ENCODE results near the gene TENT4B.

The TENT4B gene

GRCh38 chr16:50256604-50257003 lies 103.5 kb downstream of the TENT4B start:
- no peak for DNase-seq (ENCODE audit: low spot score)

- DNase-seq (ENCODE audit: low spot score): no peak
Observed at GRCh38 chr16:50257876-50258275, 104.8 kb downstream of the TENT4B start.

- no peak for DNase-seq (ENCODE audit: low spot score)
Observed at GRCh38 chr16:50259334-50260205, 106.5 kb downstream of the TENT4B start.

GRCh38 chr16:50260206-50261159 lies 107.4 kb downstream of the TENT4B start:
- DNase-seq (ENCODE audit: low spot score): no peak

GRCh38 chr16:50261160-50261706 lies 108.1 kb downstream of the TENT4B start:
- DNase-seq (ENCODE audit: low spot score): no peak

- no peak for DNase-seq (ENCODE audit: low spot score)
Observed at GRCh38 chr16:50261707-50262235, 108.7 kb downstream of the TENT4B start.

GRCh38 chr16:50263060-50263909 lies 110.2 kb downstream of the TENT4B start:
- DNase-seq (ENCODE audit: low spot score): no peak

GRCh38 chr16:50263940-50264929 lies 111.1 kb downstream of the TENT4B start:
- DNase-seq (ENCODE audit: low spot score): no peak

- no peak for DNase-seq (ENCODE audit: low spot score)
Observed at GRCh38 chr16:50265260-50265659, 112.2 kb downstream of the TENT4B start.

GRCh38 chr16:50265716-50266336 lies 112.7 kb downstream of the TENT4B start:
- no peak for DNase-seq (ENCODE audit: low spot score)

- DNase-seq (ENCODE audit: low spot score): peak; percentile 65
Observed at GRCh38 chr16:50266337-50267091, 113.4 kb downstream of the TENT4B start, which contains the start of gene ADCY7. Gene ADCY7, plus strand, starts transcription at chr16:50266551. Its CDS starts 21,629 bp downstream, at chr16:50288180.

- no peak for DNase-seq (ENCODE audit: low spot score)
Observed at GRCh38 chr16:50267151-50267631, 114.1 kb downstream of the TENT4B start.

GRCh38 chr16:50267651-50268050 lies 114.5 kb downstream of the TENT4B start:
- DNase-seq (ENCODE audit: low spot score): no peak

GRCh38 chr16:50268352-50268751 lies 115.2 kb downstream of the TENT4B start:
- DNase-seq (ENCODE audit: low spot score): no peak

- DNase-seq (ENCODE audit: low spot score): no peak
Observed at GRCh38 chr16:50269061-50269705, 116.1 kb downstream of the TENT4B start.

GRCh38 chr16:50269769-50270509 lies 116.8 kb downstream of the TENT4B start:
- no peak for DNase-seq (ENCODE audit: low spot score)

- DNase-seq (ENCODE audit: low spot score): no peak
Observed at GRCh38 chr16:50270510-50271147, 117.5 kb downstream of the TENT4B start.

All from germinal center (tissue), 1 donor.